Pancreas (tissue), 10 donors: ENCODE measurements around the gene DNAH2. TPM values are rescaled to one million over a fixed set of nuclear protein-coding genes. Genes with fewer than 3 reads are reported as not detected.

Source experiments
- ATAC-seq, 4 donors: fragments of 200-7000 bp; cut with Tn5 transposase; one replicate each; pipeline versions ENCODE4 v1.8.0 to v1.9.1; 2020; ENCODE audit warnings: mild to moderate bottlenecking in 4 of 4, moderate library complexity in 4 of 4
- DNase-seq, 6 donors: peaks; one replicate each; pipeline ENCODE4 v3.0.0-alpha.2; 2020
- FAIRE-seq: peaks from 2 replicates; lab custom pipeline; 2012; peaks lifted over from hg19 to GRCh38; lab: Jason Lieb, UNC
- H3K27ac ChIP-seq, 4 donors: fragments of 200-600 bp; sonication (generic); 1 replicate in 3 of 4; 2 replicates in 1 of 4; pipeline versions ENCODE4 v1.5.0 to v1.8.0; 2020
- H3K27me3 ChIP-seq, 4 donors: fragments of 200-600 bp; one replicate each; pipeline ENCODE4 v1.8.0; 2021
- H3K36me3 ChIP-seq, 3 donors: fragments of 200-600 bp; sonication (generic) in 1 of 3; one replicate each; pipeline versions ENCODE4 v1.5.0 to v1.8.0; 2020 to 2021
- H3K4me1 ChIP-seq, 3 donors: fragments of 200-600 bp; one replicate each; pipeline ENCODE4 v1.8.0; 2021
- H3K4me3 ChIP-seq, 4 donors: fragments of 200-600 bp; sonication (generic) in 2 of 4; one replicate each; pipeline versions ENCODE4 v1.5.0 to v1.8.0; 2020 to 2021
- H3K9me3 ChIP-seq, 4 donors: fragments of 200-600 bp; one replicate each; pipeline ENCODE4 v1.8.0; 2021
- CTCF ChIP-seq, 4 donors: fragments of 200-600 bp; sonication (generic) in 3 of 4; IDR thresholded peaks; one replicate each; pipeline versions ENCODE4 v1.5.0 to v1.8.0; 2021; ENCODE audit warnings: antibody characterized with exemption in 4 of 4
- WGBS, 2 donors: extraction: QIAGEN DNeasy Blood & Tissue Kit; methylation state at CpG; one replicate each; pipeline ENCODE4 v1.1.7; 2013; 5-methylcytosine and 5-hydroxymethylcytosine counted together
- intact Hi-C, 3 donors: fragments of 100-400 bp; cut with DNase I; formaldehyde crosslinking; loops; one replicate each; pipeline versions ENCODE4 v1.11.1 to v1.14.2; 2022
- polyA plus RNA-seq, 2 donors: library from polyadenylated mRNA; stranded (reverse); fragments of 200-250 nt; gene quantifications; one replicate each; pipeline ENCODE4 v1.2.3, GENCODE V29; 2013
- total RNA-seq, 6 donors: library from RNA; stranded (reverse); fragmentation: NEBNext Ultra II Directional in 4 of 6; extraction: Animal tissue kit (Norgen Biotek cat#: 25700) in 4 of 6; gene quantifications; one replicate each; pipeline versions ENCODE4 v1.2.1 to v1.2.4, GENCODE V29; 2021 to 2023
- donor health status: healthy with polysubstance abuse.
- donor health status: DM: no; HTN: no; CAD: no; lungs with moderate emphysema.
- donor health status: DM: no; HTN: no; CAD: no.
- donor health status: control.
- donor health status: control.
- donor health status: Bipolar disorder and iron deficiency.
- donor health status: DM: yes; HTN: yes; CAD: no.
- donor health status: DM: no; HTN: no; CAD: no.
- donor health status: DM: no; HTN: no; CAD: no.
- donor health status: DM: yes; HTN: yes; CAD: no.

Gene DNAH2
- total and polyA plus RNA-seq, 8 donors, result 0.09 to 0.52 (median 0.24) TPM

GRCh38 chr17:7721612-7722011 is 4.1 kb downstream of the DNAH2 start:
- FAIRE-seq (no peak), DNase-seq (no peak), ATAC-seq (no peak)
- WGBS, 2 donors, result 80 to 93% methylated on average over 2 of the region's 2 CpGs
- no peak for TF ChIP-seq CTCF (IDR thresholded peaks at IDR 0.05)
- Histone ChIP-seq H3K27me3 (no peaks in the 10 kb centered on the region), H3K9me3 (no peaks in the 10 kb centered on the region), H3K4me3 (no peak overlapping the region), H3K27ac (no peak overlapping the region), H3K36me3 (no peaks in the 10 kb centered on the region), H3K4me1 (peaks cover 0 to 7% (median 0%) of the 10 kb centered on the region in 3 donors)
- intact Hi-C loops, result no loop called here

DNA sequence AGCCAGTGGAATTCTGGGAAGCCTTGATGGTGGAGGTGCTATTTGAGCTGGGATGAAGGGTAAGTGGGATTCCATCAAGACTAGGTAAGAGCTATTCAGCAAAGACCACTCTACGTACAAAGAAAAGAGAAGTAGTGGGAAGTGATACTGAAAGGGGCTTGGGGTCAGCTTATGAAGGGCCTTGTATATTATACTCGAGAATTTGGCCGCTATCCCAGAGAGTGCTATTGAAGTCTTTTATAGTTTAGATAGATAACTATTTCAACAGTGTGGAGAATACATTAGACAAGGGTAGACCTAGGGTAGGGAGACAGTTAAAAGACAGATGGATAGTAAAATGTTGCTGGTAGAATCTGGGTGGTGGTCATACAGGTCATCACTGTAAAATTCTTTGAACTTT is 10.3 kb downstream of the DNAH2 start:
- 72 to 73% methylated on average over 3 of the region's 3 CpGs for WGBS, 2 donors
- FAIRE-seq (no peak), DNase-seq (no peak), ATAC-seq (no peak)
- intact Hi-C loops, result no loop called here
- Histone ChIP-seq H3K4me1 (no peaks in the 10 kb centered on the region), H3K27ac (no peak overlapping the region), H3K4me3 (no peak overlapping the region), H3K9me3 (no peaks in the 10 kb centered on the region), H3K27me3 (no peaks in the 10 kb centered on the region), H3K36me3 (no peaks in the 10 kb centered on the region)
- TF ChIP-seq CTCF (IDR thresholded peaks at IDR 0.05), result no peak

GRCh38 chr17:7729816-7730215 is 12.3 kb downstream of the DNAH2 start:
- no peak for TF ChIP-seq CTCF (IDR thresholded peaks at IDR 0.05)
- H3K4me3 ChIP-seq, result no peak overlapping the region
- no peak overlapping the region for H3K27ac ChIP-seq
- no peaks in the 10 kb centered on the region for H3K27me3 ChIP-seq
- intact Hi-C loops, result loop anchor here in 1 of 3 donors (10.0 kb wide), 1 partner anchor 75 kb away; no protein-coding TSS in a partner anchor
- DNase-seq (no peak), ATAC-seq (no peak), FAIRE-seq (no peak)
- no peaks in the 10 kb centered on the region for H3K9me3 ChIP-seq
- no peaks in the 10 kb centered on the region for H3K36me3 ChIP-seq
- WGBS, 2 donors, result 63 to 84% methylated on average over 1 of the region's 1 CpG
- H3K4me1 ChIP-seq, result no peaks in the 10 kb centered on the region

- Histone ChIP-seq H3K36me3 (no peaks in the 10 kb centered on the region), H3K4me1 (no peaks in the 10 kb centered on the region), H3K9me3 (no peaks in the 10 kb centered on the region), H3K27me3 (no peaks in the 10 kb centered on the region), H3K27ac (no peak overlapping the region), H3K4me3 (no peak overlapping the region)
- FAIRE-seq (no peak), ATAC-seq (no peak), DNase-seq (peak in 1 of 6 donors; percentile 11)
- WGBS, 2 donors, result 68 to 69% methylated on average over 14 of the region's 14 CpGs
- no peak for TF ChIP-seq CTCF (IDR thresholded peaks at IDR 0.05)
- intact Hi-C loops, result loop anchor here in 1 of 3 donors (10.0 kb wide), 1 partner anchor 72 kb away; no protein-coding TSS in a partner anchor
Measured at GRCh38 chr17:7732981-7733539, 15.5 kb downstream of the DNAH2 start.

- DNase-seq, result peak in 1 of 6 donors; percentile 21
- H3K4me3 ChIP-seq, result no peak overlapping the region
- no peak for ATAC-seq
- 84 to 85% methylated on average over 5 of the region's 5 CpGs for WGBS, 2 donors
- no peak for FAIRE-seq
- H3K9me3 ChIP-seq, result no peaks in the 10 kb centered on the region
- no peaks in the 10 kb centered on the region for H3K27me3 ChIP-seq
- intact Hi-C loops, result loop anchor here in 1 of 3 donors (10.0 kb wide), 1 partner anchor 67 kb away; no protein-coding TSS in a partner anchor
- H3K36me3 ChIP-seq, result no peaks in the 10 kb centered on the region
- TF ChIP-seq CTCF (IDR thresholded peaks at IDR 0.05), result no peak
- H3K4me1 ChIP-seq, result no peaks in the 10 kb centered on the region
- no peak overlapping the region for H3K27ac ChIP-seq
Measured at GRCh38 chr17:7737601-7738000, 20.1 kb downstream of the DNAH2 start.
